Activated naive CD8-positive, alpha-beta T cell (primary cell): ENCODE results near the gene MKNK1.

ENCODE experiments used
- H3K27ac Mint-ChIP-seq: one replicate; pipeline ENCODE4 v1.8.0; 2021; ENCODE audit warnings: mixed read lengths
- H3K27me3 Mint-ChIP-seq: one replicate; pipeline ENCODE4 v1.8.0; 2021; ENCODE audit warnings: mixed read lengths
- H3K36me3 Mint-ChIP-seq: one replicate; pipeline ENCODE4 v1.8.0; 2021; ENCODE audit warnings: mixed read lengths
- H3K4me1 Mint-ChIP-seq: one replicate; pipeline ENCODE4 v1.8.0; 2021; ENCODE audit warnings: low read depth, mixed read lengths
- H3K4me3 Mint-ChIP-seq: one replicate; pipeline ENCODE4 v1.8.0; 2021; ENCODE audit warnings: mild to moderate bottlenecking, mixed read lengths
- H3K9me3 Mint-ChIP-seq: one replicate; pipeline ENCODE4 v1.8.0; 2021; ENCODE audit warnings: low read depth, mixed read lengths

Gene MKNK1

DNA sequence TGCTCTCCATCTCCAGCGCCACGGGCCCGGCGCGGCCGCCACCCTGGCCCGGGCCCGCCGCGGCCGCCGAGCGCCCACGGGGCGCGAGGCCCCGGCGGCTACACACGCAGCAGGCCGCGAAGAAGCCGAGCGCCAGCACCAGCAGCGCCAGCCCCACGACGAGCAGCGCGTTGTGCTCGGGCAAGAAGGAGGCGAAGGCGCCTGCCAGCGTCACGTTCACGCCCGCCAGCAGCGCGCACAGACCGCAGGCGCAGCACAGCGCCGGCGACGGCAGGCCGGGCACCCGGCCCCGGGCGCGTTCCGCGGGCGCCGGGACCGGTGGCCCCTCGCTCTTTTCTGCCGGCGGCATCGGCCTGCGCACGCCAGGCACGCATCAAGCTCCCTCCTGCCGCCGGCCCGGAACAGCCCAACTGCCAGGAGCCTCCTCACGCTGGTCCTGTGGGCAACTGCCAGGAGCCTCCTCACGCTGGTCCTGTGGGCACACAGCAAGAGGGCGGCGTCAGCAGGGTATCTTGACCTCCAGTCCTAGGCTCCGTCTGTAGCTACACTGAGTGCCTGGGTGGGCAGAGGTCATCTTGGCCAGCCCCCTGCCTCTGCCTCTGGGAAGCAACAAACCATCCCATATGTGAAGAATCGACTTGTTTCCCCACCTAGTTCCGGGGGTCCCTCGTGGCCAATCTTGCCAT is 70.7 kb downstream of the MKNK1 start:
- H3K4me1 Mint-ChIP-seq, result peaks cover 4% of the 10 kb centered on the region
- peak overlapping the region; percentile 90 for H3K4me3 Mint-ChIP-seq
- no peaks in the 10 kb centered on the region for H3K36me3 Mint-ChIP-seq
- H3K27ac Mint-ChIP-seq, result no peak overlapping the region
- no peaks in the 10 kb centered on the region for H3K9me3 Mint-ChIP-seq
- H3K27me3 Mint-ChIP-seq, result peaks cover 13% of the 10 kb centered on the region

DNA sequence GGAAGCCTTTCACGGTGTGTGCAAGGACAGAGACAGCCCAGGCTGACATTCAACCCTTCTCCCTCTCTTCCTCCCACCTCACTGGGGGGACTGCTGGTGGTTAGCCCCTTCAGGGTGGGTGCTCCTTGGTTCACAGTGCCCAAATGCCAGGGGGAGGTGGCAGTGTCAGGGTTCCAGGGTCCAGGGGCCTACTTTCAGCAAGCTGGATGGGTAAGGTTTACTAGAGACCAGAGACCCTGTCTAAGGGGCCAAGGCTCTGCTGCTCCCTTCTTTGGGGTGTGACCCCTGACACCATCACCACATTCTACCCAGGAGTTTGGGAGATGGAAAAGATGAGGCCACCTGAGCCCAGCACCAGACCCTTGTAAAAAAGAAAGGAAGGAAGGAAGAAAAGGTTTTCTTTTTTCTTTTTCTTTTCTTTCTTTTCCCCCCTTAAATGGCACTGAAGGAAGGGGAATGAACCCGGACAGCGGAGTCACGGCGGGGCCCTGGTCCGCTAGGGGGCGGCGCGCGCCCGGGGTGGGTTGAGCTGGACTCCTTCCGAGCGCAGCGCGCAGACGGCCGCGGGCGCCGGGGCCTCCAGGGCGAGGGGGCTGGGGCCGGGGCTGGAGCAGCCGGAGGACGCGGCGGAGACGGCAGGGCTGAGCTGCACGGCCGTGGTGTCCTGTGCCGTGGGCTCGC is 71.4 kb downstream of the MKNK1 start:
- Mint-ChIP-seq H3K4me1 (peaks cover 4% of the 10 kb centered on the region), H3K27ac (no peak overlapping the region), H3K27me3 (peaks cover 18% of the 10 kb centered on the region), H3K9me3 (no peaks in the 10 kb centered on the region), H3K4me3 (peak overlapping the region; percentile 38), H3K36me3 (no peaks in the 10 kb centered on the region)

DNA sequence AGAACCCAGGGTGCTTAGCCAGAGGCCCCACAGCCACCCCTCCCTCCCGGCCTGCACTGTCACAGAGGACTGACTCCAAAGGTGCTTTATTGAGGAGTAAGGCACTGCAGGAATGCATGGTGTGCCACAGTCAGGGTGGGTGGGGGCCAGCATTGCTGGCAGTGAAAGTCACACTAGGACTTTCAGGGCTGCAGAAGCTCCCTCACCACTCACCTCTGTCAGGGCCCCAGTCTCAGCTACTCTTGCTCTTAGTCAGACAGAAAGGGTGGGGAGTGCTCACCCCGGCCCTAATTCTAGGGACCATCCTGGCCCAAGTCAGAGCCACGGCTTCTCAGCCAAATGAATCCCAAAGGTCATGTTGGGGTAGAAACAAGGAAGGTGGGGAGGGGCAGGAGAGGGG is 72.0 kb downstream of the MKNK1 start:
- no peaks in the 10 kb centered on the region for H3K9me3 Mint-ChIP-seq
- H3K27me3 Mint-ChIP-seq, result peaks cover 21% of the 10 kb centered on the region
- peaks cover 4% of the 10 kb centered on the region for H3K4me1 Mint-ChIP-seq
- H3K4me3 Mint-ChIP-seq, result peak overlapping the region; percentile 38
- H3K36me3 Mint-ChIP-seq, result no peaks in the 10 kb centered on the region
- H3K27ac Mint-ChIP-seq, result no peak overlapping the region

DNA sequence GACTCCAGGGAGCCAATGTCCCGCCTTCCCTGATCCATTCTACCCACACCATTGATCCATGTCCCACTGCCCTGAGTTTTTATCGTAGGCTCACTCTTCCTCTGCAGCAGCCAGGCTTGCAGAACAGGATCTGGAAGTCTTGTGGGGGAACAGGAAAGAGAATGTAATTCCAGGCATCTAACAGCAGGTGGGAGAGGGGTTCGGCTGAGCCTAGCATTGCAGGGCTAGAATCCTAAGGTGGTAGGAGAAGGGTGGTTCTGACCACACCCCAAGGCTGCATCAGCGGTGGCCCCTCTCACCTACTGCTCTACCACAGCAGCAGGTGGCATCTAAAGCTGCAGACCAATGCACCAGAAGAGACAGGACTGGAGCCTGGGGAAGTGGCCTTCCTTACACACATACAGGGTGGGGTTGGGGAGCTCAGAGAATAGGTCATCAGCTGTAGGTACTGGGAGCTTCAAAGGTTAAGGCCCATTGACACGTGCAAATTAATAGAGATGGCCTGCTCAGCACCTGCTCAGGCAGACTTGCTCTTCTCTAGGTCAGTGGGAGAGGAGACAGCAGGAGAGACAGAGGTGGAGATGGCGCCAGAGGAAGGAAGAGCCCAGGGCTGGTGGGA is 73.2 kb downstream of the MKNK1 start:
- Mint-ChIP-seq H3K9me3 (no peaks in the 10 kb centered on the region), H3K27me3 (peaks cover 23% of the 10 kb centered on the region), H3K4me3 (no peak overlapping the region), H3K36me3 (no peaks in the 10 kb centered on the region), H3K27ac (no peak overlapping the region), H3K4me1 (peaks cover 4% of the 10 kb centered on the region)

DNA sequence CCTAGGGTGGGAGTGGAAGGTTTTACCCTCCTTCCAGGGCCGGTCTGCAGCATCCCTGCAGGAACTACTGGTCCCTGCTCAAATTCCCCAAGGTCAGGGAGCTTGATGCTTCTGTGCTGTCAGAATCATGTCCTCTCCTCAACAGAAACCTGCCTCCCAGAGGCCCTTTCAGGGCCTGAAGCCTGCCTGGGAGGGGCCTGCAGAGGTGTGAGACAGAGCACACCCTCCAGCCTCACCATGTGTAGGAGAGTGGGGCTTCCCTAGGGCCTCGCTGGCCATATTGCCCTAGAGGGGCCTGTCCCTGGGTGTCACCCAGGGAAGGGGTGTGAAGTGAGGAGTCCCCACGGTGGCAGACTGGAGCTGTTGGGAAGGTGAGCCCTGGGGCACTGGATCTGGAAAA is 73.8 kb downstream of the MKNK1 start:
- Mint-ChIP-seq H3K36me3 (no peaks in the 10 kb centered on the region), H3K27ac (no peak overlapping the region), H3K4me1 (peaks cover 4% of the 10 kb centered on the region), H3K9me3 (no peaks in the 10 kb centered on the region), H3K27me3 (peaks cover 27% of the 10 kb centered on the region), H3K4me3 (no peak overlapping the region)

DNA sequence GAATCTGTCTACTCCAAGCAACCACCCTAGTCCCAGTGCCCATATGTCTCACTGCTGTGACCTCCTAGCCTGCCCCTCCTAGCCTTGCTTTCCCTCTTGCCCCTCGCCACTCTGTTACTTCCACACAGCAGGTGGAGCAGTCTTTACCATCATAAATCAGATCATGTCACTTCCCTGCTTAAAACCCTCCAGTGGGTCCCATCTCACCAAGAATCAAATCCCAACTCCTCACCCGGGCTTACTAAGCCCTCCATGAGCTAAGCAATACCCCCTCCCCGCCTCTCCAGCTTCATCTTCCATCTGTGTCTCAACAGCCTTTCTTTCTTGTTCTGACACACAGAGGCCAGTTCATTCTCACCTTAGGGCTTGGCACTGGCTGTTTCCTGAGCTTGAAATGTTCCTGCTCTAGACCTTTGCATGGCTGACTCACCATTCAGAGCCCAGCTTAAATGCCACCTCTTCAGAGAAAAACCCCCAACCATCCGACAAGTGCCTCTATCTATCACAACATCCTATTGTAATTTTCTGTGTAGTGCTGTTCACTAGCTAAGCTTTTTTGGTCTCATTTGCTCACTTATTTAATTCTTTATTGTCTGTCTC is 74.9 kb downstream of the MKNK1 start:
- Mint-ChIP-seq H3K27me3 (peaks cover 29% of the 10 kb centered on the region), H3K9me3 (no peaks in the 10 kb centered on the region), H3K4me1 (peaks cover 4% of the 10 kb centered on the region), H3K27ac (no peak overlapping the region), H3K4me3 (no peak overlapping the region), H3K36me3 (no peaks in the 10 kb centered on the region)

DNA sequence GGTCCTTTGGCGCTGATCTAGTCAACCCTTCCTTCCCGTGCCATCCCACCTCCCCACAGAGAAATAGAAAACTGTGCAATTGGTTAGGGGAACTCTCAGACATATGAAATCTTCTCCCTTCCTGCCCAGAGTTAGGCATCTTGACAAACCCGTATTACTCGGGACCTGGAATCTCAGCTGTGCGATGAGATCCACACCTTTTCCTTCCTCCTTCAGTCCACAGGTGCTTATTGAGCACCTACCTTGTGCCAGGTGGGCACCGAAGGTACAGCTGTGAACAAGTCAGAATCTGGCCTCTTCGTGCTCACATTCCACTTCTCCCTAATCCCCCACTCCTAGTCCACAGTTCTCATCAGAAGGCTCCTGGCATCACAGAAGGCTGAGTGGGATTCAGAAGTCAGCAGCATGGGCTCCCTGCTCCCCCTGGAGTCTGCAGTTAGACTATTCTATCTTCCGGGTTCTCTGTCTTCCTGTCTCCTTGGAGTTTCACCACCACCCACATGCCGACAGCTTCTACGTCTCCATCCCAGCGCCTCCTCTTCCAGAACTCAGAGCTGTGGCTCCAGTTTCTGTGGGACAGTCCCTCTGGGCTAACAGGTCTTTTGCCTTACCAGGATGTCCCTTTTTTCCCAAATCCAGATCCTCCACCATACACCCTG is 75.6 kb downstream of the MKNK1 start:
- Mint-ChIP-seq H3K27ac (no peak overlapping the region), H3K9me3 (no peaks in the 10 kb centered on the region), H3K36me3 (no peaks in the 10 kb centered on the region), H3K4me3 (no peak overlapping the region), H3K27me3 (peaks cover 29% of the 10 kb centered on the region), H3K4me1 (no peaks in the 10 kb centered on the region)

DNA sequence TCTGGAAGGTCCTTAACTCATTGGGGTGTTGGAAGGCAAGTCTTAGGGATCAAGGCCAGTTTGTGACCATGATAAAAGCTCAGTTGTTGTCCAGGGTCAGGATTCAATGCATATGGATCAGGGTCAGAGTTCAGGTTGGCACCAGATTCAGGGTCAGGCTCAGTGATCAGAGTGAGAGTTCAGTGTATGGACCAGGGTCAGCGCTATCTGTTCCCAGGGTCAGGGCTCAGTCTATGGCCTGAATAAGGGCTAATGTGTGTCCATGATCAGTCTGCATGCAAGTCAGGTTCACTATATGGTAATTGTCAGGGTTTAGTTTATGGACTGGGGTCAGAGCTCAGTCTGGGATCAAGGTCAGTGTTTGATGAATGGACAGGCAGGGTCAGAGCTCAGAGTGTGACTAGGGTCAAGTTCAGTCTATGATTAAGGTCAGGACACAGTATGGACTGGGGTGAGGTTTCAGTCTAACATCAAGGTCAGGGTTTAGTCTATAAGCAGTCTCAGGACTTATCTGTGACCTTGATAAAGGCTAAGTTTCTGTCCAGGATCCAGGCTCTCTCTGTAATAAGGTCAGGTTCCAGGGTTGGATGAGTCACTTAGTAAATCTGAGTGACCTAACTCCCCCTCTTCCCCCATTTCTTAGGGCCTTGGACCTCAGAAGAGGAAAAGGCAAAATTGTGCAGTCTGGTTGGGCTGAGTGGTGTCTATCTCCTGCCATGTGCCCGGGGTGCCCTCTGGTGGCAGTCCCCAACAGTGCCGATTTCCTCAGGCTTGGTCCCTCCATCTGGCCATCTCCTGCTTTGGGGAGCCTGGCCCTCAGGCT is 76.4 kb downstream of the MKNK1 start:
- H3K27ac Mint-ChIP-seq, result no peak overlapping the region
- H3K27me3 Mint-ChIP-seq, result peaks cover 29% of the 10 kb centered on the region
- no peaks in the 10 kb centered on the region for H3K36me3 Mint-ChIP-seq
- H3K4me3 Mint-ChIP-seq, result no peak overlapping the region
- H3K4me1 Mint-ChIP-seq, result no peaks in the 10 kb centered on the region
- H3K9me3 Mint-ChIP-seq, result no peaks in the 10 kb centered on the region

DNA sequence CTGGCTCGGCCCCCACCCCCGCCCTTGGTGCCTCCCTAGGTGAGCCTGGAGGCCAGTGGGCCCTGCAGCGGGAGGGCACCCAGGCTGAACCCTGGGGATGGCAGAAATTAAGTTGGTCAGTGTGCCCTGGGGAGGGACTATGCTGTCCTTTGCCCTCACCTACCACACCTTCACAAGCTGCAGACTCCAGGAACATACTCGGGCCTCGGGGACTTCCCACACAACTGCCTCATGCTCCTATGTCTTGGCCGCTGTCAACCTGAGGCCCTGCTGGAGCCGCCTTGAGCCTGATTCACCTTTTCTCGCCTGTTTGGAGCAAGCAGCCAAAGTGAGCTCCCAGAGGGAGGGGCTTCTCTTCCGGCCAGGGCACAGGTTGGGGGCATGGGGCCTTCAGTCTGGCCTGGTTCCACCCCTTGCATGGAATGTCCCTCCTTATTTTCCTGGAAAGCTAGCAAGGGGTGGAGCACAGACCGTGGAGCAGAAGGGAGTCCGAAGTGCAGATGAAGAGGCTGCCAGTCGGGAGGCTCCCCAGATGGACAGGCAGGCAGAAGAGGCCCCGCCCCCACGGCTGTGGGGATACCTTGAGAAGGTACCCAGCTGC is 77.3 kb downstream of the MKNK1 start:
- peaks cover 3% of the 10 kb centered on the region for H3K4me1 Mint-ChIP-seq
- H3K27ac Mint-ChIP-seq, result no peak overlapping the region
- peaks cover 29% of the 10 kb centered on the region for H3K27me3 Mint-ChIP-seq
- H3K9me3 Mint-ChIP-seq, result no peaks in the 10 kb centered on the region
- no peaks in the 10 kb centered on the region for H3K36me3 Mint-ChIP-seq
- no peak overlapping the region for H3K4me3 Mint-ChIP-seq

DNA sequence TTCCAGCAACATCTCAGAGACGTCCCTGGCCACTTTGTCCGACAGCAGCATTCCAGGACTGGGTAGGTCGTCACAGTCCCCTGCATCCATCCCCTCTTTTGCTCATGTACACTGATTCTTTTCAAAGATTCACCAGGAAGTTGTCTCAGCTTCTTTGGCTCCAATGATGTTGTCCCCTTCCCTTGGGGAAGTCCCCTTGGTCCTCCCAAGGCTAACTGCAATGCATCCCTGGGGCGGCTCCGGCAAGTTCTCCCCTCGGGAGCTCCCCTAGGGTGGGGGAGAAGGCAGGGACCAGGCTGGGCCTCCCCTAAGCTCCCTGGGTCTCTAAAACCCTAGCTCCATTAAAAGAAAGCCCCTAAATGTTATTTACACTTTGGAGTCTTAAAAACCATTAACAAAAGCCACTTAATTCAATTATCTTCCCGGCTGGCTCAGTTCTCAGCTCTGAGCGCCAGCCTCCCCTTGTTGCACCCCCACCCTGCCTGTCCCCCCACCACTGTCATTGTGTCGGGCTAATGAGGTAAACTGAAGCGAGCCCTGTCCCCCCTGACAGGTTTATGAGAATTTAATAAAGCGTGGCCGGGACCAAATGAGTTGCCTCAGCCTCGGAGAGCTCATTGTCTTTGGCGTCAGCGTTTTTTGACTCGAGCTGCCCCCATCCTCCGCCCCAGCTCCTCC is 77.9 kb downstream of the MKNK1 start:
- Mint-ChIP-seq H3K36me3 (no peaks in the 10 kb centered on the region), H3K4me1 (peaks cover 3% of the 10 kb centered on the region), H3K9me3 (no peaks in the 10 kb centered on the region), H3K27me3 (peaks cover 29% of the 10 kb centered on the region), H3K4me3 (no peak overlapping the region), H3K27ac (no peak overlapping the region)

DNA sequence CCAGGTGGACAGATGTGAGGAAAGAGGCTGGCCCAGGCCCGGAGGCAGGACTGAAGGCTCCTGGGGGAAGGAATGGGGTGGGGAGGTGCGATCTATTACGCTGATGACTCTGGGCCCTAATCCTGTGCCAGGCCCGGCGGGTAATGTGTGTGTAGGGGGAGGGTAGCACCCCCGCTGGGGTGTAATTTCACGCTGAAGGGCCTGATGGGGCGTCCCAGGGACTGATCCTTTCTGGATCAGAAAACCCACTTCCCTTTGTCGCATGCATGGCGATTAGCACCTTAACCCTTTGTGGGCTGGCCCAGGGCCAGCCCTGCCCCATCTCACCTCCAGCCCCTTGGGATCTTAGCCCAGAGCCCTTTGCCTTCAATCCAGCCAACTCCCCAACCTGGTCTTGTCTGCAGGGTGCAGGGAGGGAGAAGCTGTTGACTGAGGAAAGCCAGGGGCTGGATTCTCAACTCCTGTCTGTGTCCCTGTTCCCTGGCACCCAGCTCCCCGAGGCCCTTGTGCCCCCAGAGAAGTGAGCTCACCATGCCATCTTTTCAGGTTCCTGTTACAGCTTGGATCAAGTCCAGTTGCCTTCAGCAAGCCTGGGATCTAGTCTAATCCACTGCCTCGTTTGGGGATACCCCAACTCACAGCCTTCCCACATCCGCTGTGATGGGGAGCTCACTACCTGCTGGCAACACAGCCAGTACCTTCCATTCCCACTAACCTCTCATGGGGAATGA is 78.7 kb downstream of the MKNK1 start:
- Mint-ChIP-seq H3K27ac (no peak overlapping the region), H3K27me3 (peaks cover 29% of the 10 kb centered on the region), H3K4me1 (peaks cover 3% of the 10 kb centered on the region), H3K9me3 (no peaks in the 10 kb centered on the region), H3K36me3 (no peaks in the 10 kb centered on the region), H3K4me3 (no peak overlapping the region)

DNA sequence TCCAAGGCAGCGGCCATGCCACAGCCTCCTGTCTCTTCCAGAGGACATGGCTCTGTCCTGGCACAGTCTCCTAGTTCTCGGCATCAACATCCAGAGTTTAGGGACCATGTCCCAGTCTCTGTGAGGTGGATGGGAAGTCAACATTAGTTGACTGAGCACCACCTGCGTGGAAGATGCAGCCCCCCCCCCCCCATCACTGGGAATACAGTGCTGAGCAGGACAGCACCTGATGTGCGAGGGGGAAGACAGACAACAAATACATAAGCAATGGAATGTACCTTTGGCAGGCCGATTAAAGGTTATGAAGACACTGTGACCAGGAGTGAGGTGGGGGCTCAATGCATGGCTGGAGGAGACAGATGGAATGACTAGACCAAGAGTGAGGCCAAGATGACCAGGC is 79.2 kb downstream of the MKNK1 start:
- Mint-ChIP-seq H3K9me3 (no peaks in the 10 kb centered on the region), H3K36me3 (no peaks in the 10 kb centered on the region), H3K4me1 (peaks cover 3% of the 10 kb centered on the region), H3K27me3 (peaks cover 29% of the 10 kb centered on the region), H3K27ac (no peak overlapping the region), H3K4me3 (no peak overlapping the region)
